ENCODE data around the gene XXYLT1. TPM values are rescaled to one million over a fixed set of nuclear protein-coding genes. Genes with fewer than 3 reads are reported as not detected.

XXYLT1 gene
- total RNA-seq, 1 donor from 2014 or later, result 7.6 TPM

- ATAC-seq (ENCODE audit: low read depth), result no peak
- Mint-ChIP-seq H3K4me1 (peaks cover 1% of the 10 kb centered on the region), H3K36me3 (ENCODE audit: low read depth) (peaks cover 8% of the 10 kb centered on the region), H3K4me3 (no peak overlapping the region), H3K27ac (no peak overlapping the region), H3K27me3 (no peaks in the 10 kb centered on the region), H3K9me3 (no peaks in the 10 kb centered on the region)
- DNase-seq, result peak; percentile 1
- intact Hi-C loops (cut with micrococcal nuclease), result no loop called here
- CTCF ChIA-PET, result no interaction called here
- no peak for TF ChIP-seq CTCF (IDR thresholded peaks at IDR 0.05)
- POLR2A ChIA-PET, result no interaction called here
Measured at GRCh38 chr3:195070336-195070735, 200.6 kb downstream of the XXYLT1 start.

DNA sequence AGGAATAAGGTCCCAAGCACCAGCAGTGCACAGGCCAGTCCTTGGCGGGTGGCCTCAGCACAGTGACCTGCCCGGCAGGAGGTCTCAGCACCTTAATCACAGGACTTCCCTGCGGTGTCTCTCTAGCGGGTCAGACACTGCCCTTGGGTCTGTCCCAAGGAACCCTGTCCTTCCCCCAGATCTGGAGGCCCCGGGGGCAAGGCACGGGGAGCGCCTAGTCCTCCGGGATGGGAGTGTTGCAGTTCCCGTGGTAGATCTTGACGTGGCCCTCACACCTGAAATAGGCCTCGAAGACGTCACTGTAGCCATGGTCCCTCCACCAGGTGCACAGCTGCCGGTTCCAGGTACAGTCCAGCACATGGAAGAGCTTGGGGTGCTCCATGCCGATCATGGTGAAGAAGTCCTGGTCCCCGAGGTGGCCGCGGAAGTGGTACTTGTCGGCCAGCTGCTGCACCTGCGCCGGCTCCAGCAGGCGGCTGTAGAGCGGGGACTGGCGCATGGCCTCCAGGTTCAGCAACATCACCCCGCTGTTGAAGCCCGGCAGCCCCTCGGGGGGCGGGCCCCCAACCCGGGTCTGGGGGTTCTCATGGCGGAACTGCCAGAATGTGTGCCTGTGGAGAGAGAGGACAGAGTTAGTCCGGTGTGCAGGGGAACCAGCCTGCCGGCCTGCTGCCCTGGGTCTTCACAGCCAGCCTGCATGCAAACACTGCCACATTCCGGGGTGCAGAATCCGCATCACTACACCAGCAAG lies 201.3 kb downstream of the XXYLT1 start:
- H3K36me3 Mint-ChIP-seq (ENCODE audit: low read depth), result peaks cover 8% of the 10 kb centered on the region
- no peaks in the 10 kb centered on the region for H3K27me3 Mint-ChIP-seq
- H3K9me3 Mint-ChIP-seq, result no peaks in the 10 kb centered on the region
- CTCF ChIA-PET, result no interaction called here
- H3K4me1 Mint-ChIP-seq, result peaks cover 8% of the 10 kb centered on the region
- intact Hi-C loops (cut with micrococcal nuclease), result no loop called here
- POLR2A ChIA-PET, result no interaction called here
- H3K27ac Mint-ChIP-seq, result no peak overlapping the region
- peak; percentile 9 for DNase-seq
- TF ChIP-seq CTCF (IDR thresholded peaks at IDR 0.05), result no peak
- H3K4me3 Mint-ChIP-seq, result no peak overlapping the region
- ATAC-seq (ENCODE audit: low read depth), result no peak

- ATAC-seq (ENCODE audit: low read depth), result no peak
- ChIA-PET CTCF (interaction anchor here (0.6 kb wide), 1 partner anchor 397 kb away, joined by 3 read pairs; no protein-coding TSS in a partner anchor), POLR2A (interaction anchor here (0.7 kb wide), 1 partner anchor 9 kb away, joined by 6 read pairs; no protein-coding TSS in a partner anchor)
- H3K9me3 Mint-ChIP-seq, result no peaks in the 10 kb centered on the region
- peak; percentile 2 for DNase-seq
- H3K4me3 Mint-ChIP-seq, result no peak overlapping the region
- no peak overlapping the region for H3K27ac Mint-ChIP-seq
- intact Hi-C loops (cut with micrococcal nuclease), result no loop called here
- no peak for TF ChIP-seq CTCF (IDR thresholded peaks at IDR 0.05)
- peaks cover 8% of the 10 kb centered on the region for H3K36me3 Mint-ChIP-seq (ENCODE audit: low read depth)
- H3K4me1 Mint-ChIP-seq, result peaks cover 20% of the 10 kb centered on the region
- H3K27me3 Mint-ChIP-seq, result no peaks in the 10 kb centered on the region
Measured at GRCh38 chr3:195068084-195069080, 202.6 kb downstream of the XXYLT1 start.

- POLR2A ChIA-PET, result no interaction called here
- no peak for TF ChIP-seq CTCF (IDR thresholded peaks at IDR 0.05)
- no peaks in the 10 kb centered on the region for H3K9me3 Mint-ChIP-seq
- ATAC-seq (ENCODE audit: low read depth), result no peak
- H3K36me3 Mint-ChIP-seq (ENCODE audit: low read depth), result peaks cover 8% of the 10 kb centered on the region
- intact Hi-C loops (cut with micrococcal nuclease), result no loop called here
- no peak overlapping the region for H3K27ac Mint-ChIP-seq
- CTCF ChIA-PET, result no interaction called here
- no peak overlapping the region for H3K4me3 Mint-ChIP-seq
- peaks cover 22% of the 10 kb centered on the region for H3K4me1 Mint-ChIP-seq
- DNase-seq, result no peak
- no peaks in the 10 kb centered on the region for H3K27me3 Mint-ChIP-seq
Measured at GRCh38 chr3:195066441-195066841, 204.5 kb downstream of the XXYLT1 start.

GRCh38 chr3:195065864-195066185 lies 205.1 kb downstream of the XXYLT1 start:
- no peak for TF ChIP-seq CTCF (IDR thresholded peaks at IDR 0.05)
- ATAC-seq (ENCODE audit: low read depth) (no peak), DNase-seq (no peak)
- Mint-ChIP-seq H3K27ac (no peak overlapping the region), H3K9me3 (no peaks in the 10 kb centered on the region), H3K4me3 (no peak overlapping the region), H3K4me1 (peaks cover 22% of the 10 kb centered on the region), H3K27me3 (no peaks in the 10 kb centered on the region), H3K36me3 (ENCODE audit: low read depth) (peaks cover 8% of the 10 kb centered on the region)
- ChIA-PET CTCF (no interaction called here), POLR2A (no interaction called here)
- intact Hi-C loops (cut with micrococcal nuclease), result no loop called here

All from activated B cell treated with CpG ODN at 0.5 μM for 24 hours (primary cell).